ENCODE data around the gene LRCH3.

DNA sequence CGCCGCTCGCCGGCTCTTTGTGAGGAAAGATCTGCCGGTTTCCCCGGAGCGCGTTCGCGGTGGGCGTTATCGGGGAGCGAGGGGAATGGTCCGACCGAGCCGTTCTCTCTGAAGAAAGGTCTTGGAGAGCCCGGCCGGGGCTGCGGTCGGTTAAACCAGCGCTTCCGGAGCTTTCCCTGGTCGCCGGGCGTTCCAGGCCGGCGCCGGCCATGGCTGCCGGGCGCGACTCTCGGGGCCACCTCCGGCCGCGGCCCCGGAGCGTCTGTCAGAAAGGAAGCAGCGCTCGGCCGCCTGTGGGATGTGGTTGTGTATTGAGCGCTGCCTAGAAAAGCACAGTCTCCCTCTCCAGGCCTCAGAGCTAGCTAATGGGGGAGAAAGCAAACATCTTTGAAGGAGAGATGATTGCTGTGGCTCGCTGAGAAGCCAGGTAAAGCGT, 40.6 kb upstream of the LRCH3 start:
- TF ChIP-seq CTCF (IDR thresholded peaks at IDR 0.05) (peak in 3 of 12 donors; percentile 8 to 29 (median 22)), POLR2A (IDR thresholded peaks at IDR 0.05) (no peak)

All from heart left ventricle (tissue), 13 donors.